GM21515 (cell line): ENCODE measurements around the gene ETFB.
A peak's percentile ranks its signal among the peaks of the same experiment; 100 is the strongest.

Experiments
- ATAC-seq: cut with Tn5 transposase; IDR thresholded peaks from one replicate; pipeline ENCODE4 v1.9.1; 2021; ENCODE audit not compliant: unreplicated experiment

ETFB gene

GRCh38 chr19:51352783-51353360, 13.3 kb downstream of the ETFB start:
- ATAC-seq = no peak

- no peak for ATAC-seq
Observed at GRCh38 chr19:51351266-51351990, 14.8 kb downstream of the ETFB start.

GRCh38 chr19:51347209-51347928, 18.8 kb downstream of the ETFB start:
- ATAC-seq = no peak

GRCh38 chr19:51346742-51347141, 19.4 kb downstream of the ETFB start:
- no peak for ATAC-seq

- no peak for ATAC-seq
Observed at GRCh38 chr19:51345076-51345620, 21.0 kb downstream of the ETFB start.

GRCh38 chr19:51342631-51343569, 23.3 kb downstream of the ETFB start:
- no peak for ATAC-seq

GRCh38 chr19:51341976-51342580, 24.1 kb downstream of the ETFB start, which contains the start of gene VSIG10L:
TSS of gene VSIG10L (minus strand) at chr19:51342139. CDS start at chr19:51342124, 15 bp downstream.
- ATAC-seq = no peak

- ATAC-seq = no peak
Observed at GRCh38 chr19:51341066-51341465, 25.1 kb downstream of the ETFB start.

GRCh38 chr19:51339687-51340656, 26.2 kb downstream of the ETFB start:
- peak; percentile 45 for ATAC-seq

GRCh38 chr19:51339313-51339686, 26.9 kb downstream of the ETFB start:
- ATAC-seq = peak; percentile 6

- peak; percentile 52 for ATAC-seq
Observed at GRCh38 chr19:51338563-51339312, 27.4 kb downstream of the ETFB start.

GRCh38 chr19:51337861-51338562, 28.2 kb downstream of the ETFB start:
- ATAC-seq = no peak

GRCh38 chr19:51337141-51337860, 28.9 kb downstream of the ETFB start:
- no peak for ATAC-seq

- ATAC-seq = no peak
Observed at GRCh38 chr19:51333836-51334460, 32.2 kb downstream of the ETFB start.

- no peak for ATAC-seq
Observed at GRCh38 chr19:51331716-51332115, 34.5 kb downstream of the ETFB start.

- ATAC-seq = no peak
Observed at GRCh38 chr19:51331193-51331592, 35.0 kb downstream of the ETFB start.

GRCh38 chr19:51330366-51330765, 35.8 kb downstream of the ETFB start:
- no peak for ATAC-seq
